K562 (cell line): ENCODE results near the gene B3GNT7. TPM values are rescaled to one million over a fixed set of nuclear protein-coding genes. Genes with fewer than 3 reads are reported as not detected.
"Not testable (repeated sequence)": the region's sequence is repeated elsewhere in the genome, so short reads cannot be mapped to it uniquely, and the experiment has no call there.

Experiments
- ATAC-seq: fragments of 200-7000 bp; cut with Tn5 transposase; 3 replicates; pipeline ENCODE4 v1.9.1; 2020; ENCODE audit warnings: moderate library complexity
- BruUV-seq: library from RNA; stranded (reverse); fragments of 400-500 nt; replicated peaks from 2 replicates; lab custom pipeline; 2021; lab: Mats Ljungman, UMichigan
- CTCF ChIA-PET: fragments of 300-600 bp; formaldehyde crosslinking; extraction: SDS; loops from one replicate; lab custom pipeline; 2021; ENCODE audit warnings: low intra/inter-chr PET ratio; lab: Yijun Ruan, JAX
- POLR2A ChIA-PET: fragments of 300-600, 350-650 bp; sonication (Branson Sonifier 250); formaldehyde crosslinking; extraction: SDS; loops from one replicate; lab custom pipeline; 2021; ENCODE audit warnings: antibody characterized with exemption, inconsistent platforms; lab: Yijun Ruan, JAX
- DNase-seq, 4 experiments: peaks; one replicate each; pipeline versions ENCODE4 v3.0.0 to v3.0.0-alpha.2; 2011 to 2018; ENCODE audit warnings: low spot score in 3 of 4, mixed read lengths in 3 of 4; ENCODE audit errors: extremely low read depth in 1 of 4
- FAIRE-seq: peaks from 2 replicates; lab custom pipeline; 2011; peaks lifted over from hg19 to GRCh38; lab: Jason Lieb, UNC
- H2AFZ ChIP-seq: 2 replicates; pipeline ENCODE4 v1.6.0; 2011; ENCODE audit warnings: low read depth, low read length, control low read depth, inconsistent platforms
- H3K27ac ChIP-seq: fragments of 200-600 bp; 3 replicates; pipeline ENCODE4 v1.8.0; 2011; ENCODE audit warnings: low read depth, mild to moderate bottlenecking, control low read depth, inconsistent platforms, low read length, moderate library complexity, mixed read lengths; ENCODE audit errors: extremely low read depth
- H3K27me3 ChIP-seq, 2 experiments: fragments of 300-600 bp in 1 of 2; 2 replicates in 1 of 2; 3 replicates in 1 of 2; pipeline versions ENCODE4 v1.6.0 to v1.8.0; 2011; ENCODE audit warnings: inconsistent platforms in 2 of 2, low read length in 2 of 2, mild to moderate bottlenecking in 1 of 2, mixed read lengths in 1 of 2, moderate library complexity in 1 of 2; ENCODE audit not compliant: control insufficient read depth in 2 of 2, insufficient read depth in 2 of 2
- H3K36me3 ChIP-seq: fragments of 300-600 bp; 3 replicates; pipeline ENCODE4 v1.8.0; 2011; ENCODE audit warnings: mild to moderate bottlenecking, low read length, inconsistent platforms; ENCODE audit not compliant: control insufficient read depth, insufficient read depth
- H3K4me1 ChIP-seq, 2 experiments: fragments of 200-600 bp in 1 of 2; replicated peaks in 1 of 2; 2 replicates in 1 of 2; 3 replicates in 1 of 2; pipeline versions ENCODE4 v1.5.1 to v1.8.0; 2011; ENCODE audit warnings: inconsistent platforms in 2 of 2, low read length in 2 of 2, mild to moderate bottlenecking in 1 of 2, mixed read lengths in 1 of 2, moderate library complexity in 1 of 2; ENCODE audit not compliant: control insufficient read depth in 2 of 2, insufficient read depth in 2 of 2
- H3K4me2 ChIP-seq: 2 replicates; pipeline ENCODE4 v1.6.1; 2011; ENCODE audit warnings: low read length, control low read depth, inconsistent platforms, mixed read lengths; ENCODE audit not compliant: insufficient read depth
- H3K4me3 ChIP-seq: fragments of 200-600 bp; sonication (generic), shearing (Covaris generic); 2 replicates; pipeline ENCODE4 v1.5.1; 2016; ENCODE audit warnings: control low read depth, inconsistent platforms
- H3K79me2 ChIP-seq: fragments of 200-600 bp; 3 replicates; pipeline ENCODE4 v1.8.0; 2011; ENCODE audit warnings: low read length, inconsistent platforms; ENCODE audit not compliant: control insufficient read depth, insufficient read depth
- H3K9ac ChIP-seq, 2 experiments: 2 replicates each; pipeline versions ENCODE4 v1.6.0 to v1.6.1; 2011; ENCODE audit warnings: low read depth in 2 of 2, low read length in 2 of 2, control low read depth in 1 of 2, inconsistent platforms in 1 of 2, mild to moderate bottlenecking in 1 of 2, mixed read lengths in 1 of 2; ENCODE audit not compliant: insufficient read depth in 1 of 2
- H3K9me1 ChIP-seq: one replicate; pipeline ENCODE4 v1.6.0; 2011; ENCODE audit warnings: inconsistent platforms, mild to moderate bottlenecking, low read length, moderate library complexity; ENCODE audit not compliant: control insufficient read depth, insufficient read depth
- H3K9me3 ChIP-seq: replicated peaks from 2 replicates; pipeline ENCODE4 v1.5.1; 2011; ENCODE audit warnings: low read depth, low read length, inconsistent platforms; ENCODE audit not compliant: control insufficient read depth, insufficient read depth
- H4K20me1 ChIP-seq: replicated peaks from 2 replicates; pipeline ENCODE4 v1.6.1; 2011; ENCODE audit warnings: low read length, inconsistent platforms, mixed read lengths; ENCODE audit not compliant: control insufficient read depth, insufficient read depth
- CBX8 ChIP-seq: fragments of 200-600 bp; sonication (generic); IDR thresholded peaks from 2 replicates; pipeline ENCODE4 v1.6.1; 2012; ENCODE audit warnings: borderline replicate concordance, mixed run types, low read depth, mild to moderate bottlenecking, moderate library complexity, mixed read lengths, low read length, control low read depth, inconsistent platforms; ENCODE audit not compliant: poor library complexity, severe bottlenecking; ENCODE audit errors: extremely low read depth
- CREBBP ChIP-seq: IDR thresholded peaks from one replicate; pipeline ENCODE4 v1.6.1; 2012; ENCODE audit warnings: low read depth, mild to moderate bottlenecking, control low read depth, inconsistent platforms, low read length
- TRIM28 ChIP-seq: fragments of 450-650 bp; IDR thresholded peaks from 2 replicates; pipeline ENCODE4 v1.6.1; 2017
- ZC3H8 ChIP-seq: fragments of 450-650 bp; IDR thresholded peaks from 2 replicates; pipeline ENCODE4 v1.6.1; 2017
- WGBS: fragments of 100-300 bp; shearing (Covaris generic); methylation state at CpG from one replicate; pipeline ENCODE4 v1.1.6; 2016; ENCODE audit warnings: low coverage, mixed read lengths; ENCODE audit not compliant: insufficient coverage; ENCODE audit errors: missing lambda C conversion rate; 5-methylcytosine and 5-hydroxymethylcytosine counted together
- in situ Hi-C: fragments of 300-500 bp; cut with MboI; formaldehyde crosslinking; loops from 4 replicates; pipeline ENCODE4 v1.15.0; 2018; ENCODE audit warnings: inconsistent platforms, mixed read lengths
- intact Hi-C: fragments of 100-400 bp; cut with micrococcal nuclease; formaldehyde crosslinking; loops from 2 replicates; pipeline ENCODE4 v1.14.2; 2022
- polyA plus RNA-seq, 8 experiments: library from polyadenylated mRNA; depleted of rRNA in 4 of 8; stranded (reverse) in 5 of 8; unstranded in 3 of 8; fragments of >200 nt; fragmentation: Nextera tagmentation in 2 of 8; fragmentation: Illumina TruSeq in 1 of 8; extraction: Ambion mirVana in 2 of 8; extraction: Trizol in 1 of 8; gene quantifications; 2 replicates each; pipeline versions ENCODE4 v1.2.1 to v1.2.3, GENCODE V29; 2011 to 2014; ENCODE audit warnings: inconsistent platforms in 1 of 8, missing spikeins in 1 of 8
- total RNA-seq, 7 experiments: library from RNA; depleted of rRNA in 6 of 7; stranded (reverse); fragments of >200 nt in 6 of 7; fragmentation: Illumina TruSeq in 2 of 7; extraction: Trizol in 2 of 7; gene quantifications; 2 replicates each; pipeline versions ENCODE4 v1.2.1 to v1.2.3, GENCODE V29; 2011 to 2021; ENCODE audit warnings: low replicate concordance in 1 of 7
- TF ChIP-seq, protein P1 (sequence below): IDR thresholded peaks from 2 replicates; pipeline ENCODE4 v1.6.1; 2011; ENCODE audit warnings: borderline replicate concordance, low read depth, mild to moderate bottlenecking, moderate library complexity, low read length; ENCODE audit not compliant: insufficient read depth, poor library complexity, severe bottlenecking
- TF ChIP-seq, protein P2 (sequence below): sonication (generic); formaldehyde crosslinking; IDR thresholded peaks from 2 replicates; pipeline ENCODE4 v1.8.0; 2023; ENCODE audit warnings: missing genetic modification reagents, mild to moderate bottlenecking, borderline replicate concordance

Gene B3GNT7
- total and polyA plus RNA-seq, 9 of the 15 experiments (the other 6 are each of a cell fraction or from before 2014, with no cell fraction given), result 0.20 TPM; not detected in 8

DNA sequence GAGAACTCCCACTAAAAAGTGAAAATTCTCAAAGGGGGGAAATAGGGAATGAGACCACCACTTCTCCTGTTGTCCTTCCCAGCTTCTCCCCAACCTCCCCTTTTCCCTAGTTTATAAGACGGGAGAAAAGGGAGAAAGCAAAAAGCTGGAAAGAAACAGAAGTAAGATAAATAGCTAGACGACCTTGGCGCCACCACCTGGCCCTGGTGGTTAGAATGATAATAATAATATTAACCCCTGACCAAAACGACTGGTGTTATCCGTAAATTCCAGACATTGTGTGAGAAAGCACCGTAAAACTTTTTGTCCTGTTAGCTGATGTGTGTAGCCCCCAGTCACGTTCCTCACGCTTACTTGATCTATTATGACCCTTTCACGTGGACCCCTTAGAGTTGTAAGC, 12.8 kb downstream of the B3GNT7 start:
- H3K36me3 ChIP-seq, H3K4me2 ChIP-seq, POLR2A ChIA-PET, H3K27me3 ChIP-seq, H3K9ac ChIP-seq, DNase-seq, in situ Hi-C loops: not testable (repeated sequence)
- 0 out of 2 replicates have a peak, but pooled peaks have one; percentile 22 for TF ChIP-seq TRIM28
- TF ChIP-seq, all 486 proteins: peak for 1; not testable (repeated sequence) for 485
- ATAC-seq, H3K9me1 ChIP-seq, H3K9me3 ChIP-seq, BruUV-seq, H3K27ac ChIP-seq, FAIRE-seq, H4K20me1 ChIP-seq, H3K4me3 ChIP-seq, H3K4me1 ChIP-seq, H3K79me2 ChIP-seq, H2AFZ ChIP-seq: not testable (repeated sequence)
- CTCF ChIA-PET, result interaction anchor here (0.6 kb wide), 1 partner anchor 221 kb away, joined by 4 read pairs; no protein-coding TSS in a partner anchor
- intact Hi-C loops, result loop anchor here (10.0 kb wide), 1 partner anchor 114 kb away; no protein-coding TSS in a partner anchor
- 8% methylated on average over 7 of the region's 9 CpGs for WGBS

DNA sequence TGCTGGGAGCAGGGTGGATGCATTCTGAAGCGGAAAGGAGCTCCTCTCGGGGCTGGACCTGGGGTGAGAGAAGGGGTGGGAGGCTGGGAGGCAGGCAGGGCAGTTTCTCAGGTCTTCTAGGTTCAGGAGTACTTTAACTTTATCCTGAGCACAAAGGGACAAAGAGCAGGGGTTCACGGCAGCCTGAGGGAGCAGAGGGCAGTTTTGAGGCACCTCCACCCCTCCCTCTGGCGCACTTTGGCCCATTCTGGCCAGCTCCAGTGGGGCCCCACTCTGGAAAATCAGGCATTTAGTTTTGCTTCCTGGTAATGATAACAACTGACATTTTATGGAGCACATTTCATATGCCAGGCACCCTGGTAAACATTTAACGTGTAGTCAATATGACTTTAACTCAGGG, 14.3 kb downstream of the B3GNT7 start:
- FAIRE-seq, result no peak
- H2AFZ ChIP-seq, result no peak overlapping the region
- H3K79me2 ChIP-seq, result no peaks in the 10 kb centered on the region
- no peaks in the 10 kb centered on the region for H4K20me1 ChIP-seq
- no peak overlapping the region for H3K4me3 ChIP-seq
- H3K27me3 ChIP-seq, result 0 out of 5 replicates have a peak, but pooled peaks cover 0 to 6% of the 10 kb centered on the region in 2 experiments
- no peak for ATAC-seq
- BruUV-seq, result no TSS peak
- H3K9ac ChIP-seq, result no peak overlapping the region
- ChIA-PET CTCF (no interaction called here), POLR2A (interaction anchor here (0.6 to 0.7 kb wide), 2 partner anchors 29 to 170 kb away, joined by 3 read pairs; no protein-coding TSS in a partner anchor)
- intact Hi-C loops, result loop anchor here (10.0 kb wide), 1 partner anchor 115 kb away; no protein-coding TSS in a partner anchor
- peaks cover 2% of the 10 kb centered on the region; the same call in 1 of the 2 replicates for H3K9me3 ChIP-seq
- H3K9me1 ChIP-seq, result no peaks in the 10 kb centered on the region
- no peak overlapping the region for H3K27ac ChIP-seq
- H3K36me3 ChIP-seq, result no peaks in the 10 kb centered on the region
- no peak for DNase-seq
- whole genome bisulfite sequencing, result 0% methylated on average over 2 of the region's 5 CpGs
- in situ Hi-C loops, result no loop called here
- H3K4me2 ChIP-seq, result no peak overlapping the region
- H3K4me1 ChIP-seq, result no peaks in the 10 kb centered on the region; a peak in 1 of 5 replicates
- TF ChIP-seq, protein P1, sequence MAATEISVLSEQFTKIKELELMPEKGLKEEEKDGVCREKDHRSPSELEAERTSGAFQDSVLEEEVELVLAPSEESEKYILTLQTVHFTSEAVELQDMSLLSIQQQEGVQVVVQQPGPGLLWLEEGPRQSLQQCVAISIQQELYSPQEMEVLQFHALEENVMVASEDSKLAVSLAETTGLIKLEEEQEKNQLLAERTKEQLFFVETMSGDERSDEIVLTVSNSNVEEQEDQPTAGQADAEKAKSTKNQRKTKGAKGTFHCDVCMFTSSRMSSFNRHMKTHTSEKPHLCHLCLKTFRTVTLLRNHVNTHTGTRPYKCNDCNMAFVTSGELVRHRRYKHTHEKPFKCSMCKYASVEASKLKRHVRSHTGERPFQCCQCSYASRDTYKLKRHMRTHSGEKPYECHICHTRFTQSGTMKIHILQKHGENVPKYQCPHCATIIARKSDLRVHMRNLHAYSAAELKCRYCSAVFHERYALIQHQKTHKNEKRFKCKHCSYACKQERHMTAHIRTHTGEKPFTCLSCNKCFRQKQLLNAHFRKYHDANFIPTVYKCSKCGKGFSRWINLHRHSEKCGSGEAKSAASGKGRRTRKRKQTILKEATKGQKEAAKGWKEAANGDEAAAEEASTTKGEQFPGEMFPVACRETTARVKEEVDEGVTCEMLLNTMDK, result no peak
- TF ChIP-seq CBX8 (no peak), CREBBP (no peak), ZC3H8 (no peak)
- TF ChIP-seq, protein P2, sequence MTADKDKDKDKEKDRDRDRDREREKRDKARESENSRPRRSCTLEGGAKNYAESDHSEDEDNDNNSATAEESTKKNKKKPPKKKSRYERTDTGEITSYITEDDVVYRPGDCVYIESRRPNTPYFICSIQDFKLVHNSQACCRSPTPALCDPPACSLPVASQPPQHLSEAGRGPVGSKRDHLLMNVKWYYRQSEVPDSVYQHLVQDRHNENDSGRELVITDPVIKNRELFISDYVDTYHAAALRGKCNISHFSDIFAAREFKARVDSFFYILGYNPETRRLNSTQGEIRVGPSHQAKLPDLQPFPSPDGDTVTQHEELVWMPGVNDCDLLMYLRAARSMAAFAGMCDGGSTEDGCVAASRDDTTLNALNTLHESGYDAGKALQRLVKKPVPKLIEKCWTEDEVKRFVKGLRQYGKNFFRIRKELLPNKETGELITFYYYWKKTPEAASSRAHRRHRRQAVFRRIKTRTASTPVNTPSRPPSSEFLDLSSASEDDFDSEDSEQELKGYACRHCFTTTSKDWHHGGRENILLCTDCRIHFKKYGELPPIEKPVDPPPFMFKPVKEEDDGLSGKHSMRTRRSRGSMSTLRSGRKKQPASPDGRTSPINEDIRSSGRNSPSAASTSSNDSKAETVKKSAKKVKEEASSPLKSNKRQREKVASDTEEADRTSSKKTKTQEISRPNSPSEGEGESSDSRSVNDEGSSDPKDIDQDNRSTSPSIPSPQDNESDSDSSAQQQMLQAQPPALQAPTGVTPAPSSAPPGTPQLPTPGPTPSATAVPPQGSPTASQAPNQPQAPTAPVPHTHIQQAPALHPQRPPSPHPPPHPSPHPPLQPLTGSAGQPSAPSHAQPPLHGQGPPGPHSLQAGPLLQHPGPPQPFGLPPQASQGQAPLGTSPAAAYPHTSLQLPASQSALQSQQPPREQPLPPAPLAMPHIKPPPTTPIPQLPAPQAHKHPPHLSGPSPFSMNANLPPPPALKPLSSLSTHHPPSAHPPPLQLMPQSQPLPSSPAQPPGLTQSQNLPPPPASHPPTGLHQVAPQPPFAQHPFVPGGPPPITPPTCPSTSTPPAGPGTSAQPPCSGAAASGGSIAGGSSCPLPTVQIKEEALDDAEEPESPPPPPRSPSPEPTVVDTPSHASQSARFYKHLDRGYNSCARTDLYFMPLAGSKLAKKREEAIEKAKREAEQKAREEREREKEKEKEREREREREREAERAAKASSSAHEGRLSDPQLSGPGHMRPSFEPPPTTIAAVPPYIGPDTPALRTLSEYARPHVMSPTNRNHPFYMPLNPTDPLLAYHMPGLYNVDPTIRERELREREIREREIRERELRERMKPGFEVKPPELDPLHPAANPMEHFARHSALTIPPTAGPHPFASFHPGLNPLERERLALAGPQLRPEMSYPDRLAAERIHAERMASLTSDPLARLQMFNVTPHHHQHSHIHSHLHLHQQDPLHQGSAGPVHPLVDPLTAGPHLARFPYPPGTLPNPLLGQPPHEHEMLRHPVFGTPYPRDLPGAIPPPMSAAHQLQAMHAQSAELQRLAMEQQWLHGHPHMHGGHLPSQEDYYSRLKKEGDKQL (CRISPR knock-in tag), result no peak
